HG02610 (cell line): Measurements from ENCODE around the gene NME5.
"Not testable (repeated sequence)": the region's sequence is repeated elsewhere in the genome, so short reads cannot be mapped to it uniquely, and the experiment has no call there.

Source experiments
- ATAC-seq: cut with Tn5 transposase; IDR thresholded peaks from one replicate; pipeline ENCODE4 v1.9.1; 2021; ENCODE audit warnings: mild to moderate bottlenecking, moderate library complexity; ENCODE audit not compliant: unreplicated experiment

The NME5 gene

GRCh38 chr5:138138949-138139780 is at the start of gene NME5:
Gene NME5, minus strand, starts transcription at chr5:138139428. Its CDS starts 648 bp downstream, at chr5:138138780.
- peak; percentile 88 for ATAC-seq

GRCh38 chr5:138188626-138189025 is 49.4 kb upstream of the NME5 start:
- no peak for ATAC-seq

GRCh38 chr5:138186002-138186447 is 46.8 kb upstream of the NME5 start:
- peak; percentile 68 for ATAC-seq

GRCh38 chr5:138182808-138183207 is 43.6 kb upstream of the NME5 start:
- ATAC-seq: no peak

GRCh38 chr5:138180841-138181240 is 41.6 kb upstream of the NME5 start:
- ATAC-seq: no peak

GRCh38 chr5:138180183-138180782 is 41.1 kb upstream of the NME5 start:
- ATAC-seq: no peak

GRCh38 chr5:138179277-138179857 is 40.1 kb upstream of the NME5 start:
- no peak for ATAC-seq

- peak; percentile 81 for ATAC-seq
Measured at GRCh38 chr5:138178516-138179276, 39.5 kb upstream of the NME5 start, which contains the start of the genes BRD8 and KIF20A. Gene BRD8, minus strand, starts transcription at chr5:138178630. Its CDS starts 16 bp downstream, at chr5:138178614. Gene KIF20A, plus strand, starts transcription at chr5:138179112. Its CDS starts 569 bp downstream, at chr5:138179681.

GRCh38 chr5:138177941-138178515 is 38.8 kb upstream of the NME5 start:
- no peak for ATAC-seq

GRCh38 chr5:138170299-138170698 is 31.1 kb upstream of the NME5 start:
- ATAC-seq: no peak

GRCh38 chr5:138169124-138169523 is 29.9 kb upstream of the NME5 start:
- ATAC-seq: no peak

GRCh38 chr5:138163721-138164120 is 24.5 kb upstream of the NME5 start:
- ATAC-seq: no peak

GRCh38 chr5:138160706-138161105 is 21.5 kb upstream of the NME5 start:
- no peak for ATAC-seq

- ATAC-seq: no peak
Measured at GRCh38 chr5:138159666-138160065, 20.4 kb upstream of the NME5 start.

- no peak for ATAC-seq
Measured at GRCh38 chr5:138157626-138158025, 18.4 kb upstream of the NME5 start.

GRCh38 chr5:138155977-138156376 is 16.7 kb upstream of the NME5 start:
- not testable (repeated sequence) for ATAC-seq

GRCh38 chr5:138149530-138149929 is 10.3 kb upstream of the NME5 start:
- no peak for ATAC-seq

GRCh38 chr5:138148811-138149210 is 9.6 kb upstream of the NME5 start:
- no peak for ATAC-seq

GRCh38 chr5:138143578-138143977 is 4.3 kb upstream of the NME5 start:
- ATAC-seq: not testable (repeated sequence)

- ATAC-seq: no peak
Measured at GRCh38 chr5:138141734-138142133, 2.5 kb upstream of the NME5 start.

- ATAC-seq: no peak
Measured at GRCh38 chr5:138140268-138140667, 1.0 kb upstream of the NME5 start.
